Upper lobe of left lung (tissue), 4 donors: ENCODE data around the gene MIX23.

ENCODE experiments used
- EP300 ChIP-seq, 4 donors: sonication (generic); formaldehyde crosslinking; IDR thresholded peaks; one replicate each; pipeline ENCODE4 v1.5.1; 2017; ENCODE audit warnings: antibody characterized with exemption in 4 of 4, control low read depth in 2 of 4
- POLR2AphosphoS5 ChIP-seq, 2 donors: sonication (generic); formaldehyde crosslinking; IDR thresholded peaks; one replicate each; pipeline ENCODE4 v1.5.1; 2017; ENCODE audit warnings: antibody characterized with exemption in 2 of 2
- TF ChIP-seq, protein P1 (sequence below), 6 experiments: fragments of 450-650 bp in 4 of 6; fragments of 200-600 bp in 2 of 6; sonication (generic) in 2 of 6; IDR thresholded peaks; one replicate each; pipeline ENCODE4 v1.5.1; 2016 to 2019; ENCODE audit warnings: antibody characterized with exemption in 6 of 6

DNA sequence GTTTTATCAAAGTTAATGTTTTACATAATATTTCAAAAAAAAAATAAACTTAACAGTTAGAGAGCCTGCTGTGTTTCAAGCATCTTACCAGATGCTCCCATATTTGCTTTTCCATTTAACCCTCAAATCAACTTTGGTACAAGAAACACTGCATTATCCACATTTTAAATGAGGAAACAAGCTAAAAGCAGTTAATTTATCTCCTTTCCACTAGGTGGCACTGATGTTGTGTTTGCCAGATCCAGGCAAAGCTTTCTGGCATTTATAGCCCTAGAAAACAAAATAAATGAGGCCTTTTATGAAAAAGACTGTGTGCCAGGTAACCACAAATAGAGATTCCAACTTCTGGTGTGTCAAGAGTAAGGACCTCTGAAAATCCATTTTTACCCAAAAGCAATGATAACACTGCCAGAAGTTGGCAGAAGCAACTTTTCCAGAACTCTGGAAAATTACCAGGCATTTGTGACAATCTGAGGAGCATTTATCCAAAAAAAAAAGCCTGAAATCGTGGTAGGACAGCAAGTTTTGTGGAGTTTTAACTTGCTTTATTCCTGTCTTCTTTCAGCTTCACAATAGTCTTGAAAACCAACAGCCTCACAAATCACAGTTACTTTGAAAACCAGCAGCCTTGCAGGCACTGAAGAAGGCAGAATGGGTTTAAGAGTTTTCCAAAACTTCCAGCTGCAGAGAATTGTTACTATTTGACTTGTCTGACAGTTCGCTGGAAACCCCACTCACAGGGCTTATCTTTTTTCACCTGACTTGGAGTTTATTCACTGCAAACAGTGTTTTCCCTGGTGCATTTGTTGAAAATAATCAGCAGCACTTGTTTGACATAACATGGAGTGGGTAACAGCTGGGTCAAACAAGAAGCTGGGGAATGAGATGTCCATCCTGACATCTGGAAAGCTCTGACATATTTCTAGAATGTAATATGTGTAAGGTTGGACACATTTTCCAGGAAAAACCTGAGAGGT lies 10.1 kb upstream of the MIX23 start:
- TF ChIP-seq, protein P1, sequence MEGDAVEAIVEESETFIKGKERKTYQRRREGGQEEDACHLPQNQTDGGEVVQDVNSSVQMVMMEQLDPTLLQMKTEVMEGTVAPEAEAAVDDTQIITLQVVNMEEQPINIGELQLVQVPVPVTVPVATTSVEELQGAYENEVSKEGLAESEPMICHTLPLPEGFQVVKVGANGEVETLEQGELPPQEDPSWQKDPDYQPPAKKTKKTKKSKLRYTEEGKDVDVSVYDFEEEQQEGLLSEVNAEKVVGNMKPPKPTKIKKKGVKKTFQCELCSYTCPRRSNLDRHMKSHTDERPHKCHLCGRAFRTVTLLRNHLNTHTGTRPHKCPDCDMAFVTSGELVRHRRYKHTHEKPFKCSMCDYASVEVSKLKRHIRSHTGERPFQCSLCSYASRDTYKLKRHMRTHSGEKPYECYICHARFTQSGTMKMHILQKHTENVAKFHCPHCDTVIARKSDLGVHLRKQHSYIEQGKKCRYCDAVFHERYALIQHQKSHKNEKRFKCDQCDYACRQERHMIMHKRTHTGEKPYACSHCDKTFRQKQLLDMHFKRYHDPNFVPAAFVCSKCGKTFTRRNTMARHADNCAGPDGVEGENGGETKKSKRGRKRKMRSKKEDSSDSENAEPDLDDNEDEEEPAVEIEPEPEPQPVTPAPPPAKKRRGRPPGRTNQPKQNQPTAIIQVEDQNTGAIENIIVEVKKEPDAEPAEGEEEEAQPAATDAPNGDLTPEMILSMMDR (IDR thresholded peaks at IDR 0.05), result peak; percentile 43 to 66 (median 58)
- TF ChIP-seq POLR2AphosphoS5 (IDR thresholded peaks at IDR 0.05), result no peak
- no peak for TF ChIP-seq EP300 (IDR thresholded peaks at IDR 0.05)
